ENCODE data around the gene KCNQ1. TPM values are rescaled to one million over a fixed set of nuclear protein-coding genes. Genes with fewer than 3 reads are reported as not detected.

Gene KCNQ1
- total and polyA plus RNA-seq, 2 experiments from 2014 or later, result 0.45 to 0.87 TPM

- TF ChIP-seq REST (IDR thresholded peaks at IDR 0.05; ENCODE audit: unreplicated experiment), result no peak
These were observed 331.0 kb downstream of the KCNQ1 start (continued) for GRCh38 chr11:2775626-2776350.

- Histone ChIP-seq H3K4me3 (no peak overlapping the region), H3K4me1 (ENCODE audit: insufficient read depth) (no peaks in the 10 kb centered on the region), H3K27me3 (ENCODE audit: insufficient read depth) (peaks cover 22% of the 10 kb centered on the region), H3K9me2 (ENCODE audit: insufficient read depth) (no peaks in the 10 kb centered on the region), H2AFZ (no peak overlapping the region), H3K36me3 (ENCODE audit: insufficient read depth) (no peaks in the 10 kb centered on the region), H3F3A (replicated peaks; ENCODE audit: low read depth) (no peaks in the 10 kb centered on the region), H3K27ac (ENCODE audit: low read depth) (no peak overlapping the region), H3K79me2 (replicated peaks; ENCODE audit: insufficient read depth) (no peaks in the 10 kb centered on the region), H4K20me1 (replicated peaks; ENCODE audit: insufficient read depth) (no peaks in the 10 kb centered on the region), H3K4me2 (no peak overlapping the region)
- H3K9me3 Mint-ChIP-seq, result no peaks in the 10 kb centered on the region
- no peak overlapping the region for H3K4me3 Mint-ChIP-seq
- ATAC-seq, result no peak
- H3K27me3 Mint-ChIP-seq (ENCODE audit: insufficient read depth, low read depth, poor library complexity), result peaks cover 23% of the 10 kb centered on the region
- no peak overlapping the region for H3K27ac Mint-ChIP-seq
- TF ChIP-seq CTCF (conservative IDR thresholded peaks at IDR 0.05; ENCODE audit: low read depth in 2 of 2), result no peak
- peaks cover 5% of the 10 kb centered on the region; the same call in 1 of the 3 replicates for H3K4me1 Mint-ChIP-seq
- H3K36me3 Mint-ChIP-seq (ENCODE audit: low read depth), result no peaks in the 10 kb centered on the region; the same call in 2 of the 3 replicates
- no peak for DNase-seq (ENCODE audit: low spot score)
These were observed 331.7 kb downstream of the KCNQ1 start for GRCh38 chr11:2776351-2777061.

- Histone ChIP-seq H3K9me2 (ENCODE audit: insufficient read depth) (no peaks in the 10 kb centered on the region), H3K4me3 (no peak overlapping the region), H3K4me1 (ENCODE audit: insufficient read depth) (peaks cover 4% of the 10 kb centered on the region; the same call in 1 of the 2 replicates), H3F3A (replicated peaks; ENCODE audit: low read depth) (no peaks in the 10 kb centered on the region), H3K27ac (ENCODE audit: low read depth) (no peak overlapping the region), H3K79me2 (replicated peaks; ENCODE audit: insufficient read depth) (no peaks in the 10 kb centered on the region), H3K27me3 (ENCODE audit: insufficient read depth) (peaks cover 19% of the 10 kb centered on the region), H2AFZ (no peak overlapping the region), H3K36me3 (ENCODE audit: insufficient read depth) (no peaks in the 10 kb centered on the region), H4K20me1 (replicated peaks; ENCODE audit: insufficient read depth) (no peaks in the 10 kb centered on the region), H3K4me2 (no peak overlapping the region)
- ATAC-seq, result no peak
- Mint-ChIP-seq H3K27ac (no peak overlapping the region), H3K4me3 (no peak overlapping the region), H3K9me3 (no peaks in the 10 kb centered on the region), H3K27me3 (ENCODE audit: insufficient read depth, low read depth, poor library complexity) (peaks cover 20% of the 10 kb centered on the region), H3K4me1 (peaks cover 8% of the 10 kb centered on the region), H3K36me3 (ENCODE audit: low read depth) (no peaks in the 10 kb centered on the region)
- DNase-seq (ENCODE audit: low spot score), result no peak
- TF ChIP-seq ZNF114 (CRISPR knock-in tag; IDR thresholded peaks at IDR 0.05), result no peak
- TF ChIP-seq ZNF331 (CRISPR knock-in tag; IDR thresholded peaks at IDR 0.05; ENCODE audit: low read depth), result no peak
- TF ChIP-seq NANOG (IDR thresholded peaks at IDR 0.05; ENCODE audit: borderline replicate concordance), result no peak
- TF ChIP-seq REST (IDR thresholded peaks at IDR 0.05; ENCODE audit: unreplicated experiment), result no peak
- TF ChIP-seq EZH2phosphoT487 (IDR thresholded peaks at IDR 0.05; ENCODE audit: unreplicated experiment), result no peak
These were observed 332.6 kb downstream of the KCNQ1 start for GRCh38 chr11:2777386-2777785.

All from GM23338 (cell line).